KOPT-K1 (cell line): ENCODE measurements around the gene CFAP70.
"Not testable (repeated sequence)": the region's sequence is repeated elsewhere in the genome, so short reads cannot be mapped to it uniquely, and the experiment has no call there.

Experiments used
- H3K27ac ChIP-seq: fragments of 200-600 bp; sonication (generic); 2 replicates; pipeline ENCODE4 v1.5.1; 2016; ENCODE audit warnings: antibody characterized with exemption, mild to moderate bottlenecking, low read depth, low read length; ENCODE audit not compliant: poor library complexity, severe bottlenecking
- H3K36me3 ChIP-seq: fragments of 200-600 bp; sonication (generic); 2 replicates; pipeline ENCODE4 v1.5.1; 2017; ENCODE audit warnings: antibody characterized with exemption, mild to moderate bottlenecking, low read length, moderate library complexity; ENCODE audit not compliant: insufficient read depth
- H3K9me3 ChIP-seq: fragments of 200-600 bp; sonication (generic); 2 replicates; pipeline ENCODE4 v1.5.1; 2017; ENCODE audit warnings: antibody characterized with exemption, low read length, mild to moderate bottlenecking; ENCODE audit not compliant: insufficient read depth, poor library complexity, severe bottlenecking

Gene CFAP70

GRCh38 chr10:73307203-73307800 is 51.4 kb downstream of the CFAP70 start:
- Histone ChIP-seq H3K36me3 (no peaks in the 10 kb centered on the region), H3K9me3 (peaks cover 19% of the 10 kb centered on the region)

GRCh38 chr10:73306171-73306708 is 52.4 kb downstream of the CFAP70 start:
- H3K36me3 ChIP-seq, result no peaks in the 10 kb centered on the region
- H3K9me3 ChIP-seq, result peaks cover 19% of the 10 kb centered on the region
- no peak overlapping the region for H3K27ac ChIP-seq

More at GRCh38 chr10:73307203-73307800, 51.4 kb downstream of the CFAP70 start:
- H3K27ac ChIP-seq, result no peak overlapping the region

GRCh38 chr10:73296946-73297345 is 61.7 kb downstream of the CFAP70 start:
- no peaks in the 10 kb centered on the region for H3K36me3 ChIP-seq
- H3K27ac ChIP-seq, result no peak overlapping the region
- no peaks in the 10 kb centered on the region for H3K9me3 ChIP-seq

- peaks cover 6% of the 10 kb centered on the region for H3K9me3 ChIP-seq
- no peaks in the 10 kb centered on the region for H3K36me3 ChIP-seq
- no peak overlapping the region for H3K27ac ChIP-seq
These were observed 65.2 kb downstream of the CFAP70 start for GRCh38 chr10:73293461-73293860.

- Histone ChIP-seq H3K9me3 (peaks cover 6% of the 10 kb centered on the region), H3K36me3 (no peaks in the 10 kb centered on the region), H3K27ac (no peak overlapping the region)
These were observed 68.7 kb downstream of the CFAP70 start for GRCh38 chr10:73289958-73290357.

GRCh38 chr10:73287441-73287840 is 71.2 kb downstream of the CFAP70 start:
- H3K9me3 ChIP-seq, result peaks cover 6% of the 10 kb centered on the region
- no peaks in the 10 kb centered on the region for H3K36me3 ChIP-seq
- no peak overlapping the region for H3K27ac ChIP-seq

- Histone ChIP-seq H3K27ac (no peak overlapping the region), H3K9me3 (no peaks in the 10 kb centered on the region)
These were observed 77.6 kb downstream of the CFAP70 start for GRCh38 chr10:73281097-73281496.

GRCh38 chr10:73264423-73264822 is 94.2 kb downstream of the CFAP70 start:
- Histone ChIP-seq H3K36me3 (no peaks in the 10 kb centered on the region), H3K27ac (no peak overlapping the region), H3K9me3 (peaks cover 2% of the 10 kb centered on the region)

More at GRCh38 chr10:73281097-73281496, 77.6 kb downstream of the CFAP70 start:
- H3K36me3 ChIP-seq, result no peaks in the 10 kb centered on the region

- H3K27ac ChIP-seq, result no peak overlapping the region
- peaks cover 8% of the 10 kb centered on the region for H3K9me3 ChIP-seq
- no peaks in the 10 kb centered on the region for H3K36me3 ChIP-seq
These were observed 94.8 kb downstream of the CFAP70 start for GRCh38 chr10:73263693-73264347.

GRCh38 chr10:73262880-73263555 is 95.6 kb downstream of the CFAP70 start:
- peaks cover 9% of the 10 kb centered on the region for H3K9me3 ChIP-seq
- no peak overlapping the region for H3K27ac ChIP-seq
- no peaks in the 10 kb centered on the region for H3K36me3 ChIP-seq

GRCh38 chr10:73262105-73262730 is 96.4 kb downstream of the CFAP70 start:
- H3K27ac ChIP-seq, result no peak overlapping the region

GRCh38 chr10:73261362-73261995 is 97.2 kb downstream of the CFAP70 start:
- no peaks in the 10 kb centered on the region for H3K36me3 ChIP-seq
- peaks cover 9% of the 10 kb centered on the region for H3K9me3 ChIP-seq
- no peak overlapping the region for H3K27ac ChIP-seq

More at GRCh38 chr10:73262105-73262730, 96.4 kb downstream of the CFAP70 start:
- peaks cover 9% of the 10 kb centered on the region for H3K9me3 ChIP-seq
- no peaks in the 10 kb centered on the region for H3K36me3 ChIP-seq

GRCh38 chr10:73258612-73259011 is 100.1 kb downstream of the CFAP70 start:
- H3K27ac ChIP-seq, H3K36me3 ChIP-seq, H3K9me3 ChIP-seq: not testable (repeated sequence)

- Histone ChIP-seq H3K36me3 (peaks cover 30% of the 10 kb centered on the region), H3K27ac (peak overlapping the region; percentile 87)
These were observed 105.5 kb downstream of the CFAP70 start for GRCh38 chr10:73253225-73253555.

More at GRCh38 chr10:73253225-73253555, 105.5 kb downstream of the CFAP70 start:
- H3K9me3 ChIP-seq, result no peaks in the 10 kb centered on the region
